Measurements from ENCODE around the gene ADAMTS2. TPM values are rescaled to one million over a fixed set of nuclear protein-coding genes. Genes with fewer than 3 reads are reported as not detected.

Gene ADAMTS2
- polyA plus RNA-seq, 3 donors: 0.74 to 2.3 TPM; not detected in 1

DNA sequence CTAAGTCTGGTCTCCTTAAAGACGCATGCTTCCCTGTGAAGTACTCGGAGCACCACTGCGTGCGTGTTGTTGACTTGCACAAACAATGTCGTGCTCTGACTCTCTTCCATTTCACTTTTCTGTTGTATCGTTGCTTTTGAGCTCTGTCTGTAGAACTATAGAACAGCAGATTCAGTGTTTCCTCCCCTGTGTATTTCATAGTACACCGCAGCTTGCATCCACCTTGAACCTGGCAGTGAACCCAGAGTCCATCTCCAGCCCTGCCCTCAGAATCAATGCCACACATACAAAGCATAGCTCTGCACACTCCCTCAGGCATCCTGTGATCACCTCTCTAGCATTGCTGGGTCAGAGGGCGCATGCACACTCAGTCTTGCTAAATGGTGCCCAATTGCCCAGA lies 37.2 kb upstream of the ADAMTS2 start:
- no peak overlapping the region for H3K27ac ChIP-seq (ENCODE audit: low read depth in 1 of 2, low read length in 2 of 2)
- H3K36me3 ChIP-seq (replicated peaks in 1 of 2; ENCODE audit: control insufficient read depth in 1 of 2, insufficient read depth in 2 of 2, low read length in 2 of 2): no peaks in the 10 kb centered on the region
- H4K20me1 ChIP-seq (ENCODE audit: insufficient read depth, low read length): no peaks in the 10 kb centered on the region
- H3K4me1 ChIP-seq (ENCODE audit: control insufficient read depth in 1 of 2, insufficient read depth in 2 of 2, low read length in 2 of 2): no peaks in the 10 kb centered on the region
- Mint-ChIP-seq H3K27me3 (ENCODE audit: low read depth in 3 of 3) (peaks cover 6 to 7% (median 6%) of the 10 kb centered on the region in 3 donors), H3K36me3 (no peaks in the 10 kb centered on the region), H3K4me3 (no peak overlapping the region), H3K4me1 (no peaks in the 10 kb centered on the region), H3K27ac (no peak overlapping the region), H3K9me3 (peaks cover 0 to 5% (median under 1%) of the 10 kb centered on the region in 7 donors)
- H2AFZ ChIP-seq (ENCODE audit: insufficient read depth, low read depth, low read length, poor library complexity, severe bottlenecking): no peak overlapping the region
- intact Hi-C loops (cut with micrococcal nuclease): no loop called here
- H3K79me2 ChIP-seq (ENCODE audit: insufficient read depth, low read length): no peaks in the 10 kb centered on the region
- 96% methylated on average over 8 of the region's 8 CpGs for WGBS (ENCODE audit: insufficient coverage)
- no peaks in the 10 kb centered on the region for H3K27me3 ChIP-seq (ENCODE audit: control insufficient read depth in 2 of 2, insufficient read depth in 2 of 2, low read length in 2 of 2)
- H3K4me2 ChIP-seq (replicated peaks; ENCODE audit: extremely low read depth, low read length, poor library complexity, severe bottlenecking): no peak overlapping the region
- TF ChIP-seq, protein P1, sequence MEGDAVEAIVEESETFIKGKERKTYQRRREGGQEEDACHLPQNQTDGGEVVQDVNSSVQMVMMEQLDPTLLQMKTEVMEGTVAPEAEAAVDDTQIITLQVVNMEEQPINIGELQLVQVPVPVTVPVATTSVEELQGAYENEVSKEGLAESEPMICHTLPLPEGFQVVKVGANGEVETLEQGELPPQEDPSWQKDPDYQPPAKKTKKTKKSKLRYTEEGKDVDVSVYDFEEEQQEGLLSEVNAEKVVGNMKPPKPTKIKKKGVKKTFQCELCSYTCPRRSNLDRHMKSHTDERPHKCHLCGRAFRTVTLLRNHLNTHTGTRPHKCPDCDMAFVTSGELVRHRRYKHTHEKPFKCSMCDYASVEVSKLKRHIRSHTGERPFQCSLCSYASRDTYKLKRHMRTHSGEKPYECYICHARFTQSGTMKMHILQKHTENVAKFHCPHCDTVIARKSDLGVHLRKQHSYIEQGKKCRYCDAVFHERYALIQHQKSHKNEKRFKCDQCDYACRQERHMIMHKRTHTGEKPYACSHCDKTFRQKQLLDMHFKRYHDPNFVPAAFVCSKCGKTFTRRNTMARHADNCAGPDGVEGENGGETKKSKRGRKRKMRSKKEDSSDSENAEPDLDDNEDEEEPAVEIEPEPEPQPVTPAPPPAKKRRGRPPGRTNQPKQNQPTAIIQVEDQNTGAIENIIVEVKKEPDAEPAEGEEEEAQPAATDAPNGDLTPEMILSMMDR (IDR thresholded peaks at IDR 0.05): no peak
- H3K9me3 ChIP-seq (replicated peaks in 1 of 2; ENCODE audit: control insufficient read depth in 1 of 2, insufficient read depth in 1 of 2, low read length in 2 of 2): peaks cover 0 to 2% of the 10 kb centered on the region in 2 donors
- DNase-seq: no peak
- H3K4me3 ChIP-seq (replicated peaks in 1 of 3; ENCODE audit: low read depth in 2 of 3, low read length in 3 of 3): no peak overlapping the region
- no peak overlapping the region for H3K9ac ChIP-seq (ENCODE audit: insufficient read depth, low read length, poor library complexity, severe bottlenecking)

DNA sequence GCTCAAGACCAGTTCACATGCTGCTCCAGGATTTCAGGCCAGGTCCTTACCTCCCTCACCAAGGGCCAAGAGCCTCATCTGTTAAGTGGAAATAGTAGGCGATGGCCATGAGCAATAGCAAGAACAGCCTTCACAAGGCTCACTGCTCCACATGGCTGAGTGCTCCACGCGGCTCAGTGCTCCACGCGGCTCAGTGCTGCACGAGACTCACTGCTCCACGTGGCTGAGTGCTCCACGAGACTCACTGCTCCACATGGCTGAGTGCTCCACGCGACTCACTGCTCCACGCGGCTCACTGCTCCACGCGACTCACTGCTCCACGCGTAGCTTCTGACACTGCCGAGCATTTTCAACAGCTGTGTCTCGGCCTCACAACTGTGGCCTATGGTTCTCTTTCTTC lies 36.4 kb upstream of the ADAMTS2 start:
- no peaks in the 10 kb centered on the region for H3K4me1 Mint-ChIP-seq
- intact Hi-C loops (cut with micrococcal nuclease): no loop called here

More for the DNA sequence above, 36.4 kb upstream of the ADAMTS2 start:
- no peaks in the 10 kb centered on the region for H3K36me3 ChIP-seq (replicated peaks in 1 of 2; ENCODE audit: control insufficient read depth in 1 of 2, insufficient read depth in 2 of 2, low read length in 2 of 2)
- Mint-ChIP-seq H3K27me3 (ENCODE audit: low read depth in 3 of 3) (peaks cover 6 to 7% (median 6%) of the 10 kb centered on the region in 3 donors), H3K9me3 (peaks cover 0 to 5% (median 0%) of the 10 kb centered on the region in 7 donors), H3K36me3 (no peaks in the 10 kb centered on the region), H3K27ac (no peak overlapping the region), H3K4me3 (no peak overlapping the region)
- H4K20me1 ChIP-seq (ENCODE audit: insufficient read depth, low read length): no peaks in the 10 kb centered on the region
- no peaks in the 10 kb centered on the region for H3K27me3 ChIP-seq (ENCODE audit: control insufficient read depth in 2 of 2, insufficient read depth in 2 of 2, low read length in 2 of 2)
- WGBS (ENCODE audit: insufficient coverage): 90% methylated on average over 17 of the region's 18 CpGs
- no peak overlapping the region for H3K9ac ChIP-seq (ENCODE audit: insufficient read depth, low read length, poor library complexity, severe bottlenecking)
- no peaks in the 10 kb centered on the region for H3K9me3 ChIP-seq (replicated peaks in 1 of 2; ENCODE audit: control insufficient read depth in 1 of 2, insufficient read depth in 1 of 2, low read length in 2 of 2)
- no peaks in the 10 kb centered on the region for H3K4me1 ChIP-seq (ENCODE audit: control insufficient read depth in 1 of 2, insufficient read depth in 2 of 2, low read length in 2 of 2)
- no peak overlapping the region for H3K4me3 ChIP-seq (replicated peaks in 1 of 3; ENCODE audit: low read depth in 2 of 3, low read length in 3 of 3)
- H2AFZ ChIP-seq (ENCODE audit: insufficient read depth, low read depth, low read length, poor library complexity, severe bottlenecking): no peak overlapping the region
- no peak for DNase-seq
- no peak overlapping the region for H3K27ac ChIP-seq (ENCODE audit: low read depth in 1 of 2, low read length in 2 of 2)
- no peak overlapping the region for H3K4me2 ChIP-seq (replicated peaks; ENCODE audit: extremely low read depth, low read length, poor library complexity, severe bottlenecking)
- H3K79me2 ChIP-seq (ENCODE audit: insufficient read depth, low read length): no peaks in the 10 kb centered on the region
- TF ChIP-seq, protein P1 (IDR thresholded peaks at IDR 0.05): no peak
